ENCODE results near the gene CHCHD3.

The CHCHD3 gene

GRCh38 chr7:132817949-132818348 lies 263.9 kb downstream of the CHCHD3 start:
- in situ Hi-C loops (cut with HindIII; ENCODE audit: low pct_ligation_motif_present, low pct_unique_long_range_greater_than_20kb, low sequenced_read_pairs), result no loop called here
- no peak for DNase-seq

DNA sequence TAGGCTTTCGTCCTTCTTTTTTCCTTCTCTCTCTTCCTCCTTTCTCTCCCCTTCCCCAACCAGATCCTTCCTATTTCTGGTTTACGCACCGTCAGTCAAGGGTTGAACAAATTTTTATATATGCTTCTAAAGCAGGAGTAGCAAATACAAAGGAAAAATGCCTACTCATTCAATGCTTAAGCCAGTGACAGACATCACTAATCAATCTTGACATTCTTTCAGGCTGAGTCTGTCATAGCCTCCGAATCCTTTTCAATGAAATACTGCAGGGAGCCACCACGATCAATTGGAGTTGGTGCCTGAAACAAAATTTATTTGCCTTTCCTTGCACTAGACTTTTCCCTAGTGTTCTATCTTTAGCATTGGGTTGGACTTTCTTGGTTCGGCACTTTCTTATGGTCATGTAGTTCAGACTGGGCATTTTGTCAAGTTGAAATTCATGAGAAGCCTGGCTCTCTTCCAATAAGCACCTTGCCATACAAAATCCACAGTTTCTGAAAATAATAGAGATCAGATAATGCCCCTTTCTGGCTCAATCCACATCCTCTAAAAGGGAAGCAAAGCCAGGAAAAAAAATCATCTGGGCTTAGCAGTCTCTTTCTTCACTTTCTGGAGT lies 266.1 kb downstream of the CHCHD3 start:
- in situ Hi-C loops (cut with HindIII; ENCODE audit: low pct_ligation_motif_present, low pct_unique_long_range_greater_than_20kb, low sequenced_read_pairs), result no loop called here
- peak; percentile 53 for DNase-seq

- in situ Hi-C loops (cut with HindIII; ENCODE audit: low pct_ligation_motif_present, low pct_unique_long_range_greater_than_20kb, low sequenced_read_pairs), result no loop called here
- no peak for DNase-seq
Measured at GRCh38 chr7:132815130-132815529, 266.8 kb downstream of the CHCHD3 start.

DNA sequence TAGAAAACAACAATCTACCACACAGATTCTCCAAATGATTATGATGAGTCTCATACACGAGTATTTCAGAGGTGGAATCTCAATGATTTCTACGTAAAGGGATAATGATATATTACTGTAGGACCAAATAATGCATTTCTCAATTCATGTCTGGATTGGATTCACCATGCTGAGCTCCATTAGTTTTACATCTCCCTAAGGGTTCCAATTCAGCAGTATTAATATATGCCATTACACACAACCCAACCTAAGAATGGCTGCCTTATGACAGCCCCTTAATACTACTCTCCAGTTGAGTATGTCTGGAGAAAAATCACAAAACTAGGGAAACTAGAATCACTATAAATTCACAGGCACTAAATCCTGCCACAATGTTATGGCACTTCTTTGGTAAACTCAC lies 271.3 kb downstream of the CHCHD3 start:
- no peak for DNase-seq
- in situ Hi-C loops (cut with HindIII; ENCODE audit: low pct_ligation_motif_present, low pct_unique_long_range_greater_than_20kb, low sequenced_read_pairs), result no loop called here

GRCh38 chr7:132806834-132807233 lies 275.1 kb downstream of the CHCHD3 start:
- DNase-seq, result no peak
- in situ Hi-C loops (cut with HindIII; ENCODE audit: low pct_ligation_motif_present, low pct_unique_long_range_greater_than_20kb, low sequenced_read_pairs), result no loop called here

DNA sequence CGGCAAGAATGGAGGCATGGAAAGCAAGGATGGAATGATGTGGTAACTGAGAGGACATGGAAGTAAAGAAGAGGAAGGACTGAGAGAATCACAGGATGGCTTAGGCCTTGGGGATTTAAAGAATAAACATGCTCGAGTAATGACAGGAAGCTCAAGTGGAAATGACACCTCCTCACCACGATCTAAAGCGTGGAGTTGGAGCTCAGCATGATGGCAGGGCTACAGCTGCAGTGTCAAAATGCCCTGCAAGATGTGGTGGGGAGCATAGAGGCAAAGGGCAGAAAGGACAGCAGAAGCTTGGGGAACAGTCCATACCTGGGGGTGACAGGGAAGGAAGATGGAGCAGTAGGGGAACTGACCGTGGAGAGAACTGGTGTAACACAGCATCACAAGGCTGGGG lies 276.1 kb downstream of the CHCHD3 start:
- in situ Hi-C loops (cut with HindIII; ENCODE audit: low pct_ligation_motif_present, low pct_unique_long_range_greater_than_20kb, low sequenced_read_pairs), result no loop called here
- DNase-seq, result no peak

DNA sequence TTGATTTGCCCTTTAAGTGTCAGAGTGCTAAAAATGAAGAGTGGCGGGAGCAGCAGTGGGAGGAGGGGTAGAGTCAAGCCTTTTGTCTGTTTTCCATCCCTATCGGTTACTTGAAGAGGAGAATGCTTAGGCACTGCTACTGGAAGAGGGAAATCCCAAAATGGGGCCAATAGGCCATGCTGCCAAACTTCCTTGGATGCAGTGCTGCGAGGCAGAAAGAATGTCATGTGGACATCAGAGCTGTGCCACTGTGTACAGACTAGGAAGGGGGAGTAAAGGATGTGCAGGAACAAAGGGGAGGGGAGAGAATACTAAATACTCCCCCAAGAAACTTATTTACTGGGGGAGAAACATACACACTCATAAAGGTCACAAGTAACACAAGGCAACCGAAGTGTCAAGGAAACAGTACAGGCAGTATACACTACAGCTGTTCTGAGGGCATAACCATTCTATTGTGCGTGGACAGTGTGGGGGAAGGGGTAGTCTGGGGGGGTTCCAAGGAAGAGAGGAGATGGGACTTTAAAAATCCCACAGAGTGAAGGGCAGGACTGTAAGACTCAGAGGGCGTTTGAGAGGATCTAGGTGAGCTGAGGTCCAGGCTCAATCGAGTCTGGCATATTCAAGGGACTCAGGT lies 276.9 kb downstream of the CHCHD3 start:
- in situ Hi-C loops (cut with HindIII; ENCODE audit: low pct_ligation_motif_present, low pct_unique_long_range_greater_than_20kb, low sequenced_read_pairs), result no loop called here
- DNase-seq, result no peak

- in situ Hi-C loops (cut with HindIII; ENCODE audit: low pct_ligation_motif_present, low pct_unique_long_range_greater_than_20kb, low sequenced_read_pairs), result no loop called here
Measured at GRCh38 chr7:132800522-132800921, 281.4 kb downstream of the CHCHD3 start.

GRCh38 chr7:132799081-132799413 lies 282.8 kb downstream of the CHCHD3 start:
- in situ Hi-C loops (cut with HindIII; ENCODE audit: low pct_ligation_motif_present, low pct_unique_long_range_greater_than_20kb, low sequenced_read_pairs), result no loop called here
- DNase-seq, result no peak

More at GRCh38 chr7:132800522-132800921, 281.4 kb downstream of the CHCHD3 start:
- no peak for DNase-seq

DNA sequence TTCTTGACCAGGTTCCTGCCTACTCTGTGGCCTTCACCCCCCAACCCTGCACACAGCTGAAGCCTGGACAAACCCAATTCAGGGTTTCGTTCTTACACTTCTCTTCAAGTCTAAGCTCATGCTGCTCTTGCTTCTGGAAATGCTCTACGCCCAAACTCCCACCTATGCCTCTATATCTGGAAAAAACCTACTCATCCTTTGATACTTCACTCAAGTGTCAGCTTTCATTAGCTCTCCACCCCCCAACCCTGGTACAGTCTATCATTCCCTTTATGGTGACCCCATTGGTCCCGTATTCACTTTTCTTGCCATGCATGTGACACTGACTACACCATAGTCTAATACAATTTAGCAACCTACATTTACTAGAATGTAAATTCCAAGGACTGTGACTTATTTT lies 284.7 kb downstream of the CHCHD3 start:
- DNase-seq, result no peak
- in situ Hi-C loops (cut with HindIII; ENCODE audit: low pct_ligation_motif_present, low pct_unique_long_range_greater_than_20kb, low sequenced_read_pairs), result no loop called here

GRCh38 chr7:132793474-132793873 lies 288.4 kb downstream of the CHCHD3 start:
- DNase-seq, result no peak
- in situ Hi-C loops (cut with HindIII; ENCODE audit: low pct_ligation_motif_present, low pct_unique_long_range_greater_than_20kb, low sequenced_read_pairs), result no loop called here

DNA sequence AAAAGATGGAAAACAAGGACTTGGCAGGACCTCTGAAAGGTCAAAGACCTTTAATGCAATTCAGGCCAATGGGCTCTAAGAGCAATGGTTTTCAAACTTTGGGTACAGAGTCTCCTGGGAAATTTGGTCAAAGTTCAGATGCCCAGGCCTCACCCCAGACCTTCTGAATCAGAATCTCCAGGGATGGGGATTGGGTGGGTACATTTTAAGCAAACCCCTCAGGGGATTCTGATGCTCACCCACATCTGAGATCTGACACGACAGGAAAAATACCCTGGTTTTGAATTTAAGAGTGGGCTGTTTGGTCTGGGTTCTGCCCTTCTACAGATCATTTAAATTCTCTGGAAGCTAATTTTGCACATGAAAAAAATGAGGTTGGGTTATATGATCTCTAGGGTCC lies 290.9 kb downstream of the CHCHD3 start:
- in situ Hi-C loops (cut with HindIII; ENCODE audit: low pct_ligation_motif_present, low pct_unique_long_range_greater_than_20kb, low sequenced_read_pairs), result no loop called here
- no peak for DNase-seq

DNA sequence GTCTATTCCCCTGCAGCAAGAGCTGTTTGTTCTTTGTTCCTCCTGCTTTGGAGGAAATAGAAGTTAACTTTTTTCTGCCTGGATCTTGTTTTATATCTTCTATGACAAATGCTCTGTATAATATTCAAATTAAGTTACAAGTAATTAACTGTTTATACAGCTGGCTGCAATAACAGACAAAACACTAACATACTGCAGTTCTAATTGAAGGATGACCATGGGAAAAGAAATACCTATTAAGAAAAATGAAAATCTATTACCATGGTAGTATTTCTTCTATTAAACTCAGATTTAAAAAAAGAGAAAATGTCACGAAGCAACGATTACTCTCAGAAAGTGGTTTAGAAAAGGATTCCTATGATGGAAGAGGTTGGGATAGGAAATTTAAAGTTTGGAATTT lies 291.8 kb downstream of the CHCHD3 start:
- no peak for DNase-seq
- in situ Hi-C loops (cut with HindIII; ENCODE audit: low pct_ligation_motif_present, low pct_unique_long_range_greater_than_20kb, low sequenced_read_pairs), result no loop called here

- in situ Hi-C loops (cut with HindIII; ENCODE audit: low pct_ligation_motif_present, low pct_unique_long_range_greater_than_20kb, low sequenced_read_pairs), result no loop called here
- DNase-seq, result no peak
Measured at GRCh38 chr7:132789281-132789680, 292.6 kb downstream of the CHCHD3 start.

- no peak for DNase-seq
- in situ Hi-C loops (cut with HindIII; ENCODE audit: low pct_ligation_motif_present, low pct_unique_long_range_greater_than_20kb, low sequenced_read_pairs), result no loop called here
Measured at GRCh38 chr7:132785870-132786269, 296.0 kb downstream of the CHCHD3 start.

GRCh38 chr7:132784406-132784805 lies 297.5 kb downstream of the CHCHD3 start:
- in situ Hi-C loops (cut with HindIII; ENCODE audit: low pct_ligation_motif_present, low pct_unique_long_range_greater_than_20kb, low sequenced_read_pairs), result no loop called here
- DNase-seq, result no peak

- in situ Hi-C loops (cut with HindIII; ENCODE audit: low pct_ligation_motif_present, low pct_unique_long_range_greater_than_20kb, low sequenced_read_pairs), result no loop called here
- peak; percentile 97 for DNase-seq
Measured at GRCh38 chr7:132783824-132784223, 298.1 kb downstream of the CHCHD3 start.

- peak; percentile 64 for DNase-seq
- in situ Hi-C loops (cut with HindIII; ENCODE audit: low pct_ligation_motif_present, low pct_unique_long_range_greater_than_20kb, low sequenced_read_pairs), result no loop called here
Measured at GRCh38 chr7:132782777-132783640, 298.9 kb downstream of the CHCHD3 start.

- in situ Hi-C loops (cut with HindIII; ENCODE audit: low pct_ligation_motif_present, low pct_unique_long_range_greater_than_20kb, low sequenced_read_pairs), result no loop called here
Measured at GRCh38 chr7:132780822-132781221, 301.1 kb downstream of the CHCHD3 start.

DNA sequence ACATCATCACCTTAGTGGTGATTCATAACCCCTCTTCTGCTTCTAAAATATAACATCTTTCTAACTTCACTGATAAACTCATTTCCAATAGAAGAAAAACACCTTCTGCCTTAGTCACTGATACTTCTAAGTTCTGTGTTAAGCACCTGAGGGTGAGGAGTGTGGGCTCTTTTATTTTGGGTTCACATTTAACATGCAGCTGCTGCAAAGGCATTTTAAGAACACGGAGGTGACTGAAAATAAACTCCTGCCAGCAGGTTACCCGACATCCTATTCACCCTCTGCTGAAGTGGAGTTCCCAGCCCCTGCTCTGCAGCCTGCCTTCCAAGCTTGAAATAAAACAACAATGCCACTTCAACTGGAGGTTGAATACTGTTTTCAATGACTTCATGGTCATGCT lies 302.7 kb downstream of the CHCHD3 start:
- in situ Hi-C loops (cut with HindIII; ENCODE audit: low pct_ligation_motif_present, low pct_unique_long_range_greater_than_20kb, low sequenced_read_pairs), result no loop called here
- DNase-seq, result no peak

More at GRCh38 chr7:132780822-132781221, 301.1 kb downstream of the CHCHD3 start:
- DNase-seq, result no peak
